Panc1 (cell line): ENCODE measurements around the gene PDILT.

Source experiments
- CTCF ChIP-seq: fragments of 450-650 bp; IDR thresholded peaks from 2 replicates; pipeline ENCODE4 v1.5.1; 2017; ENCODE audit warnings: mild to moderate bottlenecking
- POLR2AphosphoS5 ChIP-seq: IDR thresholded peaks from 2 replicates; pipeline ENCODE4 v1.6.1; 2012; ENCODE audit warnings: mild to moderate bottlenecking, low read depth, low read length, moderate library complexity
- REST ChIP-seq, 2 experiments: IDR thresholded peaks; 2 replicates each; pipeline ENCODE4 v1.6.1; 2011 to 2012; ENCODE audit warnings: low read depth in 2 of 2, control low read depth in 1 of 2, low read length in 1 of 2, mild to moderate bottlenecking in 1 of 2, moderate library complexity in 1 of 2; ENCODE audit not compliant: insufficient read depth in 1 of 2
- TCF7L2 ChIP-seq: IDR thresholded peaks from 2 replicates; pipeline ENCODE4 v1.6.1; 2011; ENCODE audit warnings: mild to moderate bottlenecking, low read depth, low read length, inconsistent platforms

- TF ChIP-seq CTCF (no peak), POLR2AphosphoS5 (no peak), REST (IDR thresholded peaks at IDR 0.05; ENCODE audit: insufficient read depth in 1 of 2, low read depth in 2 of 2, low read length in 1 of 2) (no peak), TCF7L2 (no peak)
Measured at GRCh38 chr16:20325005-20325404, 79.5 kb downstream of the PDILT start.
